Measurements from ENCODE around the gene ANKRD12. TPM values are rescaled to one million over a fixed set of nuclear protein-coding genes. Genes with fewer than 3 reads are reported as not detected.
A peak's percentile ranks its signal among the peaks of the same experiment; 100 is the strongest.

Gene ANKRD12
- total RNA-seq, 4 donors from 2014 or later = 84.7 to 137 (median 122) TPM

DNA sequence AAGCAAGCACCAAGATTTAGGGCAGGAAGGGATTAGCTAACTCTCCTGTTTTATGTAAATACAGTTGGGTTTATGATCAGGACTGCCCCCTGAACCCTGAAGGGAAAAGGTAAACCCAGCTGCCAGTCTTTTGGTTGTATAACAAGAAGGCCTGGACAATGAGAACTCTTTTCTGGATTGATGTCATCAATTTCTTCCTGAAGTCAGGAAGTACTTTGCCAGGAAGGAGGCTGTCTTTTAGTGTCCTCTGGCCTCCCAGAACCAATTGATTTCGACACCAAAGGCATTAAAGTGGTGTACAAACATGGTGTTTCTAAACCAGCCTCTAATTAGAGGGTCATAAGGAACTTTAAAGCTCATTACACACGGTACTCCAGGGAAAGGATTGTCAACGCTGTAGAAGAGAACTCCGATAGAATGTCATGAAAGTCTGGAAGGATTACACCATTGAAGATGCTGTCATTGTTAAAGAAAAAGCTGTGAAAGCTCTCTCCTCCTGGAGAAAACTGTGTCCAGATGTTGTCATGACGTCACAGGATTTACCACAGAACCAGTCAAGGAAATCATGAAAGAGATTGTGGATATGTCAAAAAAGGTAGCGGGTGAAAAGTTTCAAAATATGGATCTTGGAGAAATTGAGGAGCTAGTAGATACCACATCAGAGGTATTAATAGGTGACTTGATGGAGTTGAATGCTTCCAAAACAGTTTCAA is 78.8 kb downstream of the ANKRD12 start:
- no peak for ATAC-seq
- TF ChIP-seq POLR2A (IDR thresholded peaks at IDR 0.05) (no peak), POLR2AphosphoS5 (IDR thresholded peaks at IDR 0.05) (no peak), EP300 (IDR thresholded peaks at IDR 0.05) (no peak)
- TF ChIP-seq, protein P1, sequence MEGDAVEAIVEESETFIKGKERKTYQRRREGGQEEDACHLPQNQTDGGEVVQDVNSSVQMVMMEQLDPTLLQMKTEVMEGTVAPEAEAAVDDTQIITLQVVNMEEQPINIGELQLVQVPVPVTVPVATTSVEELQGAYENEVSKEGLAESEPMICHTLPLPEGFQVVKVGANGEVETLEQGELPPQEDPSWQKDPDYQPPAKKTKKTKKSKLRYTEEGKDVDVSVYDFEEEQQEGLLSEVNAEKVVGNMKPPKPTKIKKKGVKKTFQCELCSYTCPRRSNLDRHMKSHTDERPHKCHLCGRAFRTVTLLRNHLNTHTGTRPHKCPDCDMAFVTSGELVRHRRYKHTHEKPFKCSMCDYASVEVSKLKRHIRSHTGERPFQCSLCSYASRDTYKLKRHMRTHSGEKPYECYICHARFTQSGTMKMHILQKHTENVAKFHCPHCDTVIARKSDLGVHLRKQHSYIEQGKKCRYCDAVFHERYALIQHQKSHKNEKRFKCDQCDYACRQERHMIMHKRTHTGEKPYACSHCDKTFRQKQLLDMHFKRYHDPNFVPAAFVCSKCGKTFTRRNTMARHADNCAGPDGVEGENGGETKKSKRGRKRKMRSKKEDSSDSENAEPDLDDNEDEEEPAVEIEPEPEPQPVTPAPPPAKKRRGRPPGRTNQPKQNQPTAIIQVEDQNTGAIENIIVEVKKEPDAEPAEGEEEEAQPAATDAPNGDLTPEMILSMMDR (IDR thresholded peaks at IDR 0.05) = no peak
- peaks cover 0 to 11% (median 0%) of the 10 kb centered on the region in 3 donors for H3K4me1 ChIP-seq
- WGBS, 2 donors (ENCODE audit: low coverage in 1 of 2) = 76 to 90% methylated on average over 3 to 4 of the region's 6 CpGs
- peaks cover 0 to 60% of the 10 kb centered on the region in 2 donors for H3K36me3 ChIP-seq
- H3K9me3 ChIP-seq = no peaks in the 10 kb centered on the region
- H3K27ac ChIP-seq = no peak overlapping the region
- H3K27me3 ChIP-seq = no peaks in the 10 kb centered on the region
- H3K4me3 ChIP-seq = no peak overlapping the region

DNA sequence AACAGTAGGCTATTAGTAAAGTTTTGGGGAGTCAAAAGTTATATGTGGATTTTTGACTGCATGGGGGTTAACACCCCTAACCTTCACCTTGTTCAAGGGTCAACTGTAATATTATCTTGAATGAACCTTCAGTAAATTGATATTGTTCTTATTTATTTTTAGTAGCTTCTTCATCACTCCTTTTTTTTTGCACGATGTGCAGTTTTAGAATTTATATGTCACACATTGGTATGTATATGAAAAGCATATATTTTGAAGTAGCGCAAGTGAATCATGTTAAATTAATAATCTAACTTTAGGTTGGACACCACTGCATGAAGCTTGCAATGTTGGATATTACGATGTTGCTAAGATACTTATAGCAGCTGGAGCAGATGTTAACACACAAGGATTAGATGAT is 79.9 kb downstream of the ANKRD12 start:
- no peak for ATAC-seq
- no peak overlapping the region for H3K27ac ChIP-seq
- 87 to 93% methylated on average over 3 of the region's 3 CpGs for WGBS, 2 donors (ENCODE audit: low coverage in 1 of 2)
- H3K4me1 ChIP-seq = peaks cover 0 to 11% (median 0%) of the 10 kb centered on the region in 3 donors
- no peaks in the 10 kb centered on the region for H3K27me3 ChIP-seq
- H3K4me3 ChIP-seq = no peak overlapping the region
- TF ChIP-seq POLR2AphosphoS5 (IDR thresholded peaks at IDR 0.05) = no peak
- TF ChIP-seq, protein P1 (IDR thresholded peaks at IDR 0.05) = no peak
- no peak for TF ChIP-seq POLR2A (IDR thresholded peaks at IDR 0.05)
- TF ChIP-seq EP300 (IDR thresholded peaks at IDR 0.05) = no peak
- H3K9me3 ChIP-seq = no peaks in the 10 kb centered on the region
- peaks cover 0 to 64% of the 10 kb centered on the region in 2 donors for H3K36me3 ChIP-seq

DNA sequence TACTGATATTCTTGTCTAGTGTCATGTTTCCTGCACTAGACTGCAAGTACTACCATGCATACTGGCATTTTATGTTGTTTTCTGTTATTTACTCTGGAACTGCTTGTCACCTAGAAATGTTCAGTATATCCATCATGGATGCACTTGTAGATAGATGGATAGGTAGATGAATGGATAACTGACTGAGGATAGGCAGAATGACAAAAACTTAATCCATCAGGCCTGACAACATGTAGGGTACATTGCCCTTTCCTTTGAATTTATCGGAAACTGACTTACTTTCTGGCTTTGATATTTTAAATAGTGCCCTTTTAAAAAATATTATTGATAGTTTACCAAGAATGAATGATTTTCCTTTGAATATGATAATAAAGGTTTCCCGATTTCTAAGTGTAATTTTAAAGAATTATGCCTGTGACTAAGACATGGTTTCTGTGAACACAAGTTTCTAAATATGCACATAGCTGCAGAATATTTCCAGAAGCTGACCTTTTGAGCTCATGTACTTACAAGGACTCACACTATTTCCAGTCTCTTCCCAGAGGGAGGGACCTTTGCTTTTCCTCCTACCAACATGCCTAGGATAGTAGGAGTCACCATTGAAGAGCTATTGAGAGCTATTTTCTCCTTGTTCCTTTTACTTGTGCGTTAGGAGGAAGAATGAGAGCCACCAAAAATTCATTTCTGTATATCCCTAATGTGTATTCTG is 81.3 kb downstream of the ANKRD12 start:
- TF ChIP-seq POLR2AphosphoS5 (IDR thresholded peaks at IDR 0.05) = peak; percentile 9
- no peak for TF ChIP-seq POLR2A (IDR thresholded peaks at IDR 0.05)
- TF ChIP-seq, protein P1 (IDR thresholded peaks at IDR 0.05) = no peak
- no peak for TF ChIP-seq EP300 (IDR thresholded peaks at IDR 0.05)
- peak overlapping the region in 1 of 4 donors; percentile 32 for H3K27ac ChIP-seq
- H3K9me3 ChIP-seq = no peaks in the 10 kb centered on the region
- WGBS, 2 donors (ENCODE audit: low coverage in 1 of 2) = 53 to 59% methylated on average over 3 of the region's 3 CpGs
- H3K4me1 ChIP-seq = peaks cover 0 to 18% (median 0%) of the 10 kb centered on the region in 3 donors
- no peak overlapping the region for H3K4me3 ChIP-seq
- no peaks in the 10 kb centered on the region for H3K27me3 ChIP-seq
- H3K36me3 ChIP-seq = peaks cover 0 to 63% of the 10 kb centered on the region in 2 donors
- no peak for ATAC-seq

DNA sequence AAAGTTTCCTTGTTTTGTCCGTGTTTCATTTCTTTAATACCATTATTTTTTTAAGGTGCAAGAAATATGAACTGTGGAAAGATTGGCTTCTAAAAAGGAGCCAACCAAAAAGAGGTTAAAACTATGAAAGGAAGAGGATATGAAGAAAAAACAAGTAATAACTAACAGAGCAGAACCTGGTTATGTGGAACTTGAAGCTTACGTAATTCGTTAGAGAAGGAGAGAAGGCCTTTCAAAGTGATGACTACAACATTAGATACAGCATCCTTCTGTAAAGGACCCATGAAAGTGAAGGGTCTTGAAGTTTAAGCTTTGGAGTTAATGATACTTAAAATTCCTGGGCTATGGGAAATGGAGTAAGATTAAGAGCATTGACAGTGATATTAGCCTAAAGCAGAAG is 84.5 kb downstream of the ANKRD12 start:
- no peak for TF ChIP-seq POLR2AphosphoS5 (IDR thresholded peaks at IDR 0.05)
- TF ChIP-seq POLR2A (IDR thresholded peaks at IDR 0.05) = no peak
- TF ChIP-seq, protein P1 (IDR thresholded peaks at IDR 0.05) = no peak
- no peak for TF ChIP-seq EP300 (IDR thresholded peaks at IDR 0.05)
- Histone ChIP-seq H3K9me3 (no peaks in the 10 kb centered on the region), H3K27ac (no peak overlapping the region), H3K4me3 (no peak overlapping the region), H3K36me3 (peaks cover 0 to 69% of the 10 kb centered on the region in 2 donors), H3K27me3 (no peaks in the 10 kb centered on the region), H3K4me1 (peaks cover 0 to 18% (median 0%) of the 10 kb centered on the region in 3 donors)
- no peak for ATAC-seq
- 97% methylated on average over 3 of the region's 3 CpGs for WGBS, 2 donors (ENCODE audit: low coverage in 1 of 2)
